A673 (cell line): ENCODE measurements around the gene NUP107.

ENCODE experiments used
- EZH2 ChIP-seq: fragments of 200-600 bp; sonication (generic); IDR thresholded peaks from 2 replicates; pipeline ENCODE4 v1.6.1; 2017; ENCODE audit warnings: borderline replicate concordance, low read depth, mild to moderate bottlenecking, mixed read lengths, antibody characterized with exemption, low read length; ENCODE audit not compliant: poor library complexity, severe bottlenecking
- TF ChIP-seq, protein P1 (sequence below): fragments of 300-800, 200-600 bp; sonication (generic); conservative IDR thresholded peaks from 2 replicates; pipeline ENCODE4 v1.5.1; 2017; ENCODE audit warnings: low read depth, mild to moderate bottlenecking, antibody characterized with exemption, low read length, moderate library complexity, mixed read lengths

DNA sequence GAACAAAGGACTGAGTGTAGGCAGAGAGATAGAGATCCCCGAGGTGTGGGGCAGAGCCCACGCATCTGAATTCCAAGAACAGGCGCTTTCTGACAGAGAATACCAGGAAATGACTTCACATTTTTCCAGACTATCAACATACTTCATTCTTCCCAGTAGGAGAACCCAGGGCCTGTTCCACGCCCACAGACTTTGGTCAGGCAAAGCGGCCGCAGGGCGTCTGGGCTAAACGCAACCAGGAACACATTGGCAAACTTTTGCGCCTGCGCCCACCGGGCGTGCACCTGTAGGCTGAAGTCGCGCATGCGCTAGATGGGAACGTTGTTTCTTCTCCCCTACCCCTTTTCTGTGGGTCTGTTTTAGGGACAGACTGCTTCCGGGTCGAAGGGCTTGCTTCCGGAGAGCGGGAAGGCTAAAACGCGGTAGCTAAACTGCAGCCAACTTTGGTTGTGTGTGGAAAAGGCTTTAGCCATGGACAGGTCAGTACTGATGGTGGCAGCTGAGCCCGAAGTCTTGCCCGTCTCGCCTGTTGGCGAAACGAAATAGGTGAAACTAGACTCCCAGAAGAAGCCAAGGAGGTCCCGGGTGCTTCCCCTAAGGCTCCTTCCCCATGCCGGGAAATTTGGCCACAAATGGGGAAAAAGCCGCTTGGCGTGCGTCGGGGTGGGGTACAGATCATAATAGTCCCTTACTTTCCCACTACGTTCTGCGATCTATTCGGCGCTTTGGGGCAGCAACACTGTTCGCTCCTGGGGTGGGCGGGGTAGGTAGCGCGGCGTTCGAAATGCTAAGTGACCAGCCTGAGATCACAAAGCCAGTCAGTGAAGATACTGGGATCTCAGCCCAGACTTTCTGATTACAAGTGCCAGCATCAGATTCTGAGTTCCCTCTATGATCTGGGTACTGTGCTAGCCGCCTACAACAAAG is at the start of gene NUP107:
- TF ChIP-seq, protein P1, sequence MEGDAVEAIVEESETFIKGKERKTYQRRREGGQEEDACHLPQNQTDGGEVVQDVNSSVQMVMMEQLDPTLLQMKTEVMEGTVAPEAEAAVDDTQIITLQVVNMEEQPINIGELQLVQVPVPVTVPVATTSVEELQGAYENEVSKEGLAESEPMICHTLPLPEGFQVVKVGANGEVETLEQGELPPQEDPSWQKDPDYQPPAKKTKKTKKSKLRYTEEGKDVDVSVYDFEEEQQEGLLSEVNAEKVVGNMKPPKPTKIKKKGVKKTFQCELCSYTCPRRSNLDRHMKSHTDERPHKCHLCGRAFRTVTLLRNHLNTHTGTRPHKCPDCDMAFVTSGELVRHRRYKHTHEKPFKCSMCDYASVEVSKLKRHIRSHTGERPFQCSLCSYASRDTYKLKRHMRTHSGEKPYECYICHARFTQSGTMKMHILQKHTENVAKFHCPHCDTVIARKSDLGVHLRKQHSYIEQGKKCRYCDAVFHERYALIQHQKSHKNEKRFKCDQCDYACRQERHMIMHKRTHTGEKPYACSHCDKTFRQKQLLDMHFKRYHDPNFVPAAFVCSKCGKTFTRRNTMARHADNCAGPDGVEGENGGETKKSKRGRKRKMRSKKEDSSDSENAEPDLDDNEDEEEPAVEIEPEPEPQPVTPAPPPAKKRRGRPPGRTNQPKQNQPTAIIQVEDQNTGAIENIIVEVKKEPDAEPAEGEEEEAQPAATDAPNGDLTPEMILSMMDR = no peak
- TF ChIP-seq EZH2 = no peak
